LNCAP (cell line): Measurements from ENCODE around the gene ANKRD10.

Experiments used
- TF ChIP-seq, protein P1 (sequence below): fragments of 450-650 bp; IDR thresholded peaks from 2 replicates; pipeline ENCODE4 v1.5.1; 2017; ENCODE audit warnings: mild to moderate bottlenecking

Gene ANKRD10

DNA sequence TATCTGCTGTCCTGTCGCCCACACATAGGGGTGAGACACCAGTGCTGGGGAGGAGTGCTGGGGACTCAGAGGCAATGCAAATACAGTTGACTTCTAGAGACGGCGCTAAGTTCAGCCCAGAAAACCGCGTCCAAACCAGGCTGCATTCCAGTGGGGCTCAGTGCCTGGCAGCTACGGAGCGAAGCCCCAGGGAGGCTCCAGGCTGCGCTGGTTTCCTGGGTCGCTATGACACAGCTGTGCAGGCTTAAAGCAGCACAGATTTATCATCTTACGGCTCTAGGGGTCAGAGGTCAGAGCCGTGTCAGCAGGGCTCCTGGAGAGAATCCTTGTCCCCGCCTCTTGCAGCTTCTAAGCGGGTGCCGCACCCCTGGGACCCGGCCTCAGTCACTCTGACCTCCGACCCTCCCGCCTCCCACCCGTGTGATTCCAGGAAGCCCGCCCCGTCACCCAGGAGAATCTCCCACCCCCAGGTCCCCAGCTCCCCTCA lies 61.6 kb downstream of the ANKRD10 start:
- TF ChIP-seq, protein P1, sequence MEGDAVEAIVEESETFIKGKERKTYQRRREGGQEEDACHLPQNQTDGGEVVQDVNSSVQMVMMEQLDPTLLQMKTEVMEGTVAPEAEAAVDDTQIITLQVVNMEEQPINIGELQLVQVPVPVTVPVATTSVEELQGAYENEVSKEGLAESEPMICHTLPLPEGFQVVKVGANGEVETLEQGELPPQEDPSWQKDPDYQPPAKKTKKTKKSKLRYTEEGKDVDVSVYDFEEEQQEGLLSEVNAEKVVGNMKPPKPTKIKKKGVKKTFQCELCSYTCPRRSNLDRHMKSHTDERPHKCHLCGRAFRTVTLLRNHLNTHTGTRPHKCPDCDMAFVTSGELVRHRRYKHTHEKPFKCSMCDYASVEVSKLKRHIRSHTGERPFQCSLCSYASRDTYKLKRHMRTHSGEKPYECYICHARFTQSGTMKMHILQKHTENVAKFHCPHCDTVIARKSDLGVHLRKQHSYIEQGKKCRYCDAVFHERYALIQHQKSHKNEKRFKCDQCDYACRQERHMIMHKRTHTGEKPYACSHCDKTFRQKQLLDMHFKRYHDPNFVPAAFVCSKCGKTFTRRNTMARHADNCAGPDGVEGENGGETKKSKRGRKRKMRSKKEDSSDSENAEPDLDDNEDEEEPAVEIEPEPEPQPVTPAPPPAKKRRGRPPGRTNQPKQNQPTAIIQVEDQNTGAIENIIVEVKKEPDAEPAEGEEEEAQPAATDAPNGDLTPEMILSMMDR = no peak

DNA sequence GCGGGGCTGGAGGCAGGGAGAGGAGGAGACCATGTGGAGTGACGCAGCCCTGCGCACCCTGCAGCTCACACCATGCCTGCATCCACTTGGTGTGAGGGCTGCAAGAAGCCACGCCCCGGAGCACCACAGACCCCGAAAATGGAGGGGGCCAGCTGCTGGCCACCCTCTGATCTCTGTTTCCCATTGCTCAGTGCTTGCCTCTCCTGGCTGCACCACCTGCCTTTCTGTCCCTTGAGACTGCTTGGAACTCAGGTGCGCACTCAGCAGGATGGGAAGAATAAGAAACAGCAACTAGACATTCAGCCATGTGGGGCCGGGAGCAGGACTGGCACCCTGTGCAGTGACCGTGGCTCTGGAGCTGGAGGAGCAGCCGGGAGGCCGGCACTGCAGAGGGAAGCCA lies 64.0 kb downstream of the ANKRD10 start:
- TF ChIP-seq, protein P1 = no peak

DNA sequence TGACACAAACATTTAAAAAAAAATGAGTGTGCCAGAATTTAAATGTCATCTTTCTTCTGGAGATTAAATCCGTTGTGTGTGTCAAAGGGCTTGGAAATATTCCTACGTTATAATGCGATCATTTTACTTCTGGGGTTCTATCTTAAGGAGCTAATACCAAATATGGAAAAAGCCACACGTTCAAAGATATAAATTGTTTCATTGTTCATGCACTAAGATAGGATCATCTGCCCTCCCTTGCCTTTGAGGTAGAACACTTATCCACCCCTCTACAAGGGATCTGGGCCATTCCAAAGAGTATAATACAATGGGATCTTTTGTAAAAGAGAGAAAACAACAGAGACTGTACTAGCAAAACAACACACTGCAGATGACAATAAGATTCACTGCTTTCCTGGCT lies 64.9 kb downstream of the ANKRD10 start:
- TF ChIP-seq, protein P1 = no peak

DNA sequence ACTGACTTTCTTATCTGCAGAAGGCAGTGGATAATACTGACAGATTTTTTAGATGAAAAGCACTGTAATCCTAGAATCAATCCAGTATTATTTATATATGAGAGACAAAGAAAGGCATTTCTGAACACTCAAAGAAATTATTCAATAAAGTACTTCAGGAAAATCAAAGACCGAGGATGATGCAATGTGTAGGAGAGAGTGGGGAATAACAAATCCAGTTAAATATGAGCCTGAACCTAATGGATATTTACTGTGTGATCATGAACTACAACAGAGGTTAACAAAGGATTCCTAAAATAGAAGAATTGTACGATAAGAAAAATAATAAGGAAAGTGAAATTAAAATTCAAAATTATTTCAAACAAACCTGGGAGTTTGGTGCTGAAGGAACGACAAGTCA lies 69.3 kb downstream of the ANKRD10 start:
- TF ChIP-seq, protein P1 = no peak

DNA sequence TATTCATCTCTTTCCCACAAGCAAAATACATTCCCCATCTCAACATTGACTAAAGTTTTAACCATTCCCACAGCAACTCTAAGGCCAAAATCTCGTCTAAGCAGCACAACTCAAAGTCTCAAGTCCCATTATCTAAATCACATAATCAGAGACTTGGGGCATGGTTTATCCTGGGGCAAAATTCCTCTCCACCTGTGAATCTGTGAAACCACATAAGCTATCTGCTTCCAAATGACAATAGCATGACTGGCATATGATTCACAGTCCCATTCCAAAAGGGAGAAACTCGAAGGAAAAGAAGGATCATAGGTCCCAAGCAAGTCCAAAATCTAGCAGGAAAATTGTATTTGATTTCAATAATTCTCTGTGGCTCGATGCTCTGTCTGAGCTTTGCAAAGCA lies 73.0 kb downstream of the ANKRD10 start:
- TF ChIP-seq, protein P1 = no peak

DNA sequence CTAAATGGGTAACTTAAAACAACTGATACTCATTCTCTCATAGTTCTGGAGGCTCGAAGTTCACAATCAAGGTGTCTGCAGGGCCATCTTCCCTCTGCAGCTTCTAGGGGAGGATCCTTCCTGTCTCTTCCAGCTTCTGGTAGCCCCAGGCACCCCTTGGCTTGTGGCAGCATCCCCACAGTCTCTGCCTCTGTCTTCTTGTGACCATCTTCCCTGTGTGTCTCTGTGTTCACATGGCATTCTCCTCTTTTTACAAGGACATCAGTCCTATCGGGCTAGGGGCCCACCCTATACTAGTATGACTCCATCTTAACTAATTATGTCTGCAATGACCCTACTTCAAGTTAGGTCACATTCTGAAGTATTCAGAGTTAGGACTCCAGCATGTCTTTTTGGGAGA lies 73.5 kb downstream of the ANKRD10 start:
- TF ChIP-seq, protein P1 = no peak

DNA sequence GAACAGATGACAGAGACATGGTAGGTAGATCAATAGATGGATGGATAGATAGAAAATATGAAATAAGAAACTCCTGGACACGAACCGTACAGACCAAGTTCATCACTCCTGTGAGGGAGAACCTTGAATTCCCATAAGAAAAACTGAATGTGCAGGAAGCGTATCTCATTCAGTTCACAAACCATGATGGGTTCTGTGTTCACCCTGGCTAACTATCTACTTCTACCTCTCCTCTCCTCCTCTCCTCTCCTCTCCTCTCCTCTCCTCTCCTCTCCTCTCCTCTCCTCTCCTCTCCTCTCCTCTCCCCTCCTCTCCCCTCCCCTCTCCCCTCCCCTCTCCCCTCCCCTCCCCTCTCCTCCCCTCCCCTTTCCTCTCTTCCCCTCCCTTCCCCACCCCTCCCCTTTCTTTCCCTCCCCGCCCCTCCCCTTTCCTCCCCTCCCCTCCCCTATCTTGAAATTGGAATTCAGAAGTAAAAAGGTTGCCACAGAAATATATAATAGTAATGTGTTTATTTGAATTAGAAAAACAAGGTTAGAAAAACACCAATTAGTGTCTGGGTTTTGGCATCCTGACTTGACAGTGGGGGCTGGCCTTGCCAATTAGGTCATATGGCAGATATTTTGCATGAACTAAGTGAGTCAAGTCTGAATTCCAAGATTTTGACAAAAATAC lies 75.9 kb downstream of the ANKRD10 start:
- TF ChIP-seq, protein P1 = no peak

DNA sequence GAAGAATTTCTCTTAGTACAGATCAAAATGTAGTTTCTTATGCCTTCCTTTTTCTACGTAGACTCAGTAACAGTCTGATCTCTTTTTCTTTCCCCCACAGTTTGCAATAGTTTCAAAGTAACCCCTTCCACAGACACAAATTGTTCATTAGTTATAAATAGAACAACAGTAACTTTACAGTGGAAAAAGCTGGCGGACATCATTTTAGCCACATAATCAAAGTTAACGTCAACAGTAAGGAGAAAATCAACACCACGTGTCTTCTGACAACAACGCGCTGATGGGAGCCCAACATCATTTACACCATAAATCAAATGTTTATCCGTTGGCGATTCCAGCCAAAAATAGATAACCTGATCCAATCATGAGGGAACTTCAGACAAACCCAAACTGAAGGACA lies 76.8 kb downstream of the ANKRD10 start:
- TF ChIP-seq, protein P1 = no peak
